Transverse colon (tissue), 3 donors: Measurements from ENCODE around the gene BORA.

Source experiments
- EP300 ChIP-seq: sonication (generic); formaldehyde crosslinking; IDR thresholded peaks from one replicate; pipeline ENCODE4 v1.6.1; 2017; ENCODE audit warnings: antibody characterized with exemption, low read depth
- TF ChIP-seq, protein P1 (sequence below), 5 experiments: fragments of 200-600 bp in 3 of 5; fragments of 450-650 bp in 2 of 5; sonication (generic) in 3 of 5; IDR thresholded peaks; 1 replicate in 2 of 5; 2 replicates in 3 of 5; pipeline ENCODE4 v1.5.1; 2016 to 2017; ENCODE audit warnings: antibody characterized with exemption in 5 of 5, inconsistent platforms in 3 of 5, mild to moderate bottlenecking in 2 of 5, moderate library complexity in 1 of 5

DNA sequence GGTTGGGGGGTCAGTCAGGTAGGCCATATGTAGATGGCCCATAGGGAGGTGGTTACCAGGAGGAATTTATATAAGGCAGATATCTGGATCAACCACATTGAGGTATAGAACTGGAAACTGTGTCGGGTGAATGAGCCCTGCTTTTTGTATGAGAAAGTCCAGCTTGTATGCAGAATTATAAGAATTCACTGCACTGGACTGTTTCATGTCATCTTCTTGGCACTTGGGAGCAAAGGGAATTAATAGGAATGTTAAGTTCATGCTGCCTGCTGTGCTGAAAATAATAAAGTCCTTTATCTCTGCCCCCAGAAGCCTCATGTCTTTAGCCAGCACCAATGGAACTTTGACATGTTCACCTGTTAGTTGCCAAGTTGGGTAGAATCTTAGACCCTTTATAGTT, 12.3 kb downstream of the BORA start:
- TF ChIP-seq, protein P1, sequence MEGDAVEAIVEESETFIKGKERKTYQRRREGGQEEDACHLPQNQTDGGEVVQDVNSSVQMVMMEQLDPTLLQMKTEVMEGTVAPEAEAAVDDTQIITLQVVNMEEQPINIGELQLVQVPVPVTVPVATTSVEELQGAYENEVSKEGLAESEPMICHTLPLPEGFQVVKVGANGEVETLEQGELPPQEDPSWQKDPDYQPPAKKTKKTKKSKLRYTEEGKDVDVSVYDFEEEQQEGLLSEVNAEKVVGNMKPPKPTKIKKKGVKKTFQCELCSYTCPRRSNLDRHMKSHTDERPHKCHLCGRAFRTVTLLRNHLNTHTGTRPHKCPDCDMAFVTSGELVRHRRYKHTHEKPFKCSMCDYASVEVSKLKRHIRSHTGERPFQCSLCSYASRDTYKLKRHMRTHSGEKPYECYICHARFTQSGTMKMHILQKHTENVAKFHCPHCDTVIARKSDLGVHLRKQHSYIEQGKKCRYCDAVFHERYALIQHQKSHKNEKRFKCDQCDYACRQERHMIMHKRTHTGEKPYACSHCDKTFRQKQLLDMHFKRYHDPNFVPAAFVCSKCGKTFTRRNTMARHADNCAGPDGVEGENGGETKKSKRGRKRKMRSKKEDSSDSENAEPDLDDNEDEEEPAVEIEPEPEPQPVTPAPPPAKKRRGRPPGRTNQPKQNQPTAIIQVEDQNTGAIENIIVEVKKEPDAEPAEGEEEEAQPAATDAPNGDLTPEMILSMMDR (IDR thresholded peaks at IDR 0.05): no peak
- no peak for TF ChIP-seq EP300
